HG02852 (cell line): ENCODE data around the gene SLC25A29.
A peak's percentile ranks its signal among the peaks of the same experiment; 100 is the strongest.
"Not testable (repeated sequence)": the region's sequence is repeated elsewhere in the genome, so short reads cannot be mapped to it uniquely, and the experiment has no call there.

ENCODE experiments used
- ATAC-seq: cut with Tn5 transposase; IDR thresholded peaks from one replicate; pipeline ENCODE4 v1.9.1; 2021; ENCODE audit warnings: mild to moderate bottlenecking, moderate library complexity; ENCODE audit not compliant: unreplicated experiment

Gene SLC25A29

GRCh38 chr14:100294963-100295330, 11.3 kb downstream of the SLC25A29 start:
- ATAC-seq: no peak

GRCh38 chr14:100294213-100294962, 11.9 kb downstream of the SLC25A29 start:
- ATAC-seq: no peak

- no peak for ATAC-seq
Measured at GRCh38 chr14:100293497-100294212, 12.6 kb downstream of the SLC25A29 start.

- ATAC-seq: no peak
Measured at GRCh38 chr14:100292776-100293461, 13.3 kb downstream of the SLC25A29 start.

GRCh38 chr14:100292301-100292775, 13.9 kb downstream of the SLC25A29 start:
- ATAC-seq: no peak

GRCh38 chr14:100291305-100292075, 14.8 kb downstream of the SLC25A29 start:
- ATAC-seq: no peak

GRCh38 chr14:100290607-100291304, 15.5 kb downstream of the SLC25A29 start:
- no peak for ATAC-seq

- ATAC-seq: no peak
Measured at GRCh38 chr14:100289916-100290606, 16.2 kb downstream of the SLC25A29 start.

GRCh38 chr14:100288382-100289185, 17.7 kb downstream of the SLC25A29 start:
- ATAC-seq: no peak

- ATAC-seq: not testable (repeated sequence)
Measured at GRCh38 chr14:100287998-100288295, 18.3 kb downstream of the SLC25A29 start.

GRCh38 chr14:100287202-100287997, 18.8 kb downstream of the SLC25A29 start:
- ATAC-seq: no peak

- no peak for ATAC-seq
Measured at GRCh38 chr14:100286484-100287191, 19.6 kb downstream of the SLC25A29 start.

GRCh38 chr14:100285913-100286400, 20.3 kb downstream of the SLC25A29 start:
- no peak for ATAC-seq

- peak; percentile 80 for ATAC-seq
Measured at GRCh38 chr14:100285021-100285912, 21.0 kb downstream of the SLC25A29 start.

- no peak for ATAC-seq
Measured at GRCh38 chr14:100283984-100284881, 22.0 kb downstream of the SLC25A29 start.
